Bronchial epithelial cell (primary cell): ENCODE results near the gene SPATA24. TPM values are rescaled to one million over a fixed set of nuclear protein-coding genes. Genes with fewer than 3 reads are reported as not detected.
"Not testable (repeated sequence)": the region's sequence is repeated elsewhere in the genome, so short reads cannot be mapped to it uniquely, and the experiment has no call there.

Experiments
- DNase-seq: peaks from one replicate; pipeline ENCODE4 v3.0.0-alpha.2; 2010; ENCODE audit warnings: low read depth
- FAIRE-seq: peaks from 2 replicates; lab custom pipeline; 2011; peaks lifted over from hg19 to GRCh38; lab: Jason Lieb, UNC
- H3K27me3 ChIP-seq: 2 replicates; pipeline ENCODE4 v1.5.1; 2011; ENCODE audit warnings: low read length; ENCODE audit not compliant: control insufficient read depth, insufficient read depth
- H3K36me3 ChIP-seq: 2 replicates; pipeline ENCODE4 v1.5.1; 2011; ENCODE audit warnings: low read length; ENCODE audit not compliant: control insufficient read depth, insufficient read depth
- H3K4me3 ChIP-seq: 2 replicates; pipeline ENCODE4 v1.5.1; 2011; ENCODE audit warnings: mild to moderate bottlenecking, low read depth, low read length, control low read depth
- total RNA-seq: library from RNA; depleted of rRNA; stranded (reverse); fragments of >200 nt; gene quantifications from 2 replicates; pipeline ENCODE4 v1.2.1, GENCODE V29; 2014
- TF ChIP-seq, protein P1 (sequence below): IDR thresholded peaks from 2 replicates; pipeline ENCODE4 v1.5.1; 2011; ENCODE audit warnings: mild to moderate bottlenecking, moderate library complexity, low read length, control low read depth, inconsistent platforms; ENCODE audit not compliant: insufficient read depth, severe bottlenecking

SPATA24 gene
- total RNA-seq, 1 donor from 2014 or later, result 6.1 TPM

- Histone ChIP-seq H3K4me3 (no peak overlapping the region), H3K36me3 (no peaks in the 10 kb centered on the region), H3K27me3 (no peaks in the 10 kb centered on the region)
- DNase-seq, result no peak
- TF ChIP-seq, protein P1, sequence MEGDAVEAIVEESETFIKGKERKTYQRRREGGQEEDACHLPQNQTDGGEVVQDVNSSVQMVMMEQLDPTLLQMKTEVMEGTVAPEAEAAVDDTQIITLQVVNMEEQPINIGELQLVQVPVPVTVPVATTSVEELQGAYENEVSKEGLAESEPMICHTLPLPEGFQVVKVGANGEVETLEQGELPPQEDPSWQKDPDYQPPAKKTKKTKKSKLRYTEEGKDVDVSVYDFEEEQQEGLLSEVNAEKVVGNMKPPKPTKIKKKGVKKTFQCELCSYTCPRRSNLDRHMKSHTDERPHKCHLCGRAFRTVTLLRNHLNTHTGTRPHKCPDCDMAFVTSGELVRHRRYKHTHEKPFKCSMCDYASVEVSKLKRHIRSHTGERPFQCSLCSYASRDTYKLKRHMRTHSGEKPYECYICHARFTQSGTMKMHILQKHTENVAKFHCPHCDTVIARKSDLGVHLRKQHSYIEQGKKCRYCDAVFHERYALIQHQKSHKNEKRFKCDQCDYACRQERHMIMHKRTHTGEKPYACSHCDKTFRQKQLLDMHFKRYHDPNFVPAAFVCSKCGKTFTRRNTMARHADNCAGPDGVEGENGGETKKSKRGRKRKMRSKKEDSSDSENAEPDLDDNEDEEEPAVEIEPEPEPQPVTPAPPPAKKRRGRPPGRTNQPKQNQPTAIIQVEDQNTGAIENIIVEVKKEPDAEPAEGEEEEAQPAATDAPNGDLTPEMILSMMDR, result no peak
- no peak for FAIRE-seq
These were observed 15.6 kb downstream of the SPATA24 start for GRCh38 chr5:139388198-139388821.

DNA sequence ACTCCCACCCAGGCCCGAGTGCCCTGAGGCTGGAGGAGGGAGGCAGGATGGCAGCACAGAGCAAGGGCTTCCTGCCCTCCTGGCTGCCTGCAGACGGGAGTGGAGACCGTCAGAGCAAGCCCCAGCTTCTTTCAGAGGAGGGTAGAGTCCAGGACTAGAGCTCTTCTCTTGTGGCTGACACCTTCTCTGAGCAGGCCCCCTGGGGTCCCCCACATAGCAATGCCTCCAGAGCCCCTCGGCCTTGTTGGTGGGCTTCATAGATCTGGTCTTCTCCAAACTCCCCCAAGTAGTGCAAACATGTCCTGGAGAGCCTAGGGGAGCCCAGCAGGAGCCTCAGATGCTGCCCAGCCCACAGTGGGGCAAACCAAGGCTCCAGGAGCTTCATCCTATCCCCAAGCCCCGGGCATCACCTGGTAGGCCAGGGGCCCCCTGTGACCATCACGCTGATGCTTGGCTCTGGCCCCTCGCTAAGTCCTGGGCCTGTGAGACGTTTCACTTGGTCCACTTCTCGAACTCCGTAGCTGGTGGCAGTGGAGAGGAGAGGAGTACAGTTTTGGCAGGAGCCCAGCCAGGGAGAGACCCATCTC is 16.2 kb downstream of the SPATA24 start:
- DNase-seq (no peak), FAIRE-seq (no peak)
- TF ChIP-seq, protein P1, result no peak
- H3K27me3 ChIP-seq, result no peaks in the 10 kb centered on the region
- H3K36me3 ChIP-seq, result no peaks in the 10 kb centered on the region
- no peak overlapping the region for H3K4me3 ChIP-seq

DNA sequence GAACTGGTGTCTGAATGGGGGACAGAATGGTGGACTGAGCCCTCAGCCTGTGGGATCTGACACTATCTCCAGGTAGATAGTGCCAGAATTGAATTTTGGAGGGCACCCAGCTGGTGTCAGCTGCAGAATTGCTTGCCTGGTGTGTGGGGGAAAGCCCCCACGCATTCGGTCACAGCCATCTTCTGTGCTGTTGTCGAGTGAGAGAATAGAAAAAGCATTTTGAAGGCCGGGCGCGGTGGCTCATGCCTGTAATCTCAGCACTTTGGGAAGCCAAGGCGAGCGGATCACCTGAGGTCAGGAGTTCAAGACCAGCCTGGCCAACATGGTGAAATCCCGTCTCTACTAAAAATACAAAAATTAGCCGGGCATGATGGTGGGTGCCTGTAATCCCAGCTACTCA is 16.9 kb downstream of the SPATA24 start:
- H3K27me3 ChIP-seq, FAIRE-seq, DNase-seq, H3K4me3 ChIP-seq, H3K36me3 ChIP-seq: not testable (repeated sequence)

- H3K4me3 ChIP-seq, result no peak overlapping the region
- no peak for FAIRE-seq
- no peaks in the 10 kb centered on the region for H3K36me3 ChIP-seq
- DNase-seq, result peak; percentile 86
- TF ChIP-seq, protein P1, result no peak
- no peaks in the 10 kb centered on the region for H3K27me3 ChIP-seq
These were observed 17.8 kb downstream of the SPATA24 start for GRCh38 chr5:139386050-139386438.

GRCh38 chr5:139385061-139386049 is 18.5 kb downstream of the SPATA24 start:
- FAIRE-seq, result no peak
- TF ChIP-seq, protein P1, result peak; percentile 16
- Histone ChIP-seq H3K27me3 (no peaks in the 10 kb centered on the region), H3K4me3 (no peak overlapping the region), H3K36me3 (no peaks in the 10 kb centered on the region)
- DNase-seq, result no peak

- Histone ChIP-seq H3K4me3 (no peak overlapping the region), H3K27me3 (no peaks in the 10 kb centered on the region), H3K36me3 (no peaks in the 10 kb centered on the region)
- no peak for DNase-seq
- FAIRE-seq, result no peak
- TF ChIP-seq, protein P1, result no peak
These were observed 19.3 kb downstream of the SPATA24 start for GRCh38 chr5:139384591-139385051.
